Activated T-helper 1 cell treated with Interleukin-2 at 50 U/mL for 16 hours (primary cell): ENCODE data around the gene C20orf96.
A peak's percentile ranks its signal among the peaks of the same experiment; 100 is the strongest.
"Not testable (repeated sequence)": the region's sequence is repeated elsewhere in the genome, so short reads cannot be mapped to it uniquely, and the experiment has no call there.

Source experiments
- DNase-seq: peaks from one replicate; pipeline ENCODE4 v3.0.0-alpha.2; 2020; ENCODE audit warnings: low read depth

The C20orf96 gene, protein sequence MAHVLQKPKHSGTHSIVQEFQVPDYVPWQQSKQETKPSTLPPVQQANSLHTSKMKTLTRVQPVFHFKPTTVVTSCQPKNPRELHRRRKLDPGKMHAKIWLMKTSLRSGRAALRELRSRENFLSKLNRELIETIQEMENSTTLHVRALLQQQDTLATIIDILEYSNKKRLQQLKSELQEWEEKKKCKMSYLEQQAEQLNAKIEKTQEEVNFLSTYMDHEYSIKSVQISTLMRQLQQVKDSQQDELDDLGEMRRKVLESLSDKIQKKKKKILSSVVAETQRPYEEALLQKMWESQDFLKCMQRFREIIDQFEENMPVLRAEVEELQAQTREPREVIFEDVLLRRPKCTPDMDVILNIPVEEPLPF

DNA sequence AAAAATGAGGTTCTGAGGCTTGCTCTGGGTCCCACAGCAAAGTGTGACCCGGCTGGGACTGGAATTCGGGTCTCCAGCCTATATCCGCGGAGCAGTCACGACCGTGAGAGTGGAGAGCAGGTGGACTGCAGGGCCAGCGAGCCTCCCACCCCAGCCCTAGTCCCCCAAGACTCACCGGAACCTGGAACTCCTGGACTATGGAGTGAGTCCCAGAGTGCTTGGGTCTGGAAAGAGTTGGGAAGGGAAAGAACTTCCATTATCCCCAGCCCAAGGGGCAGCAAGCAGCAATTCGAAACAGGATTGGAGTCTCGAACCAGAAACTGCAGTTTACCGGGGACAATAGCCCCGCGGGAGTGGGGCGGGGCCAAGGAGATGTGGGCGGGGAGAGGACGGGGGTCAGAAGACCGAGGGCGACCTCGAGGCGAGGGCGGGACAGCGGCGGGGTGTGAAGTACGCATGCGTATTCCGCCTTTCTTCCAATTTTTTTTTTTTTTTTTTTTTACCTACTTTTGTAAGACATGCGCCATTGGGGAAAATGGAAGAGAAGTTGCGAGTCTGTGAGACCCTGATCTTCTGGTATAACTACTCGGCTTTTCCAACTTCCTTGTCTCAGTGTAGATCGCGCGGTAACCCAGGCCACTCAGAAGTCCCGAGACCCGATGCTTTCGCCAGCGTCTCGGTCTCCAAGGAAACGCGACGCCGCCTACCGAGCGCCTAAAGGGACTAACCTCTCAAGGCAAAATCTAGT, at the start of gene C20orf96:
TSS of gene C20orf96 (minus strand) at position 667 of the 748 bp plus-strand sequence. CDS start at position 527, 140 bp downstream.
- DNase-seq = peak; percentile 74

DNA sequence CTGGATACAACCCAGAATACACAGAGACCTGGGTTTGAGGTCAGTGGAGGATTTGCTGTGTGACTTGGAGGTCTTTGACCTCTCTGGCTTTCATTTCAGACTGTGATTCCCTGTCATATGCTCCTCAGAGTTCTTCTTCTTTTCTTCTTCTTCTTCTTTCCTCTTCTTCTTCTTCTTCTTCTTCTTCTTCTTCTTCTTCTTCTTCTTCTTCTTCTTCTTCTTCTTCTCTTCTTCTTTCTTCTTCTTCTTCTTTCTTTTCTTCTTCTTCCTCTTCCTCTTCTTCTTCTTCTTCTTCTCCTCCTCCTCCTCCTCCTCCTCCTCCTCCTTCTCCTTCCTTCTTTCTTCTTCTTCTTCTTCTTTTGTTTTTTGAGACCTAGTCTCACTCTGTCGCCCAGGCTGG, 45.5 kb upstream of the C20orf96 start:
- not testable (repeated sequence) for DNase-seq

DNA sequence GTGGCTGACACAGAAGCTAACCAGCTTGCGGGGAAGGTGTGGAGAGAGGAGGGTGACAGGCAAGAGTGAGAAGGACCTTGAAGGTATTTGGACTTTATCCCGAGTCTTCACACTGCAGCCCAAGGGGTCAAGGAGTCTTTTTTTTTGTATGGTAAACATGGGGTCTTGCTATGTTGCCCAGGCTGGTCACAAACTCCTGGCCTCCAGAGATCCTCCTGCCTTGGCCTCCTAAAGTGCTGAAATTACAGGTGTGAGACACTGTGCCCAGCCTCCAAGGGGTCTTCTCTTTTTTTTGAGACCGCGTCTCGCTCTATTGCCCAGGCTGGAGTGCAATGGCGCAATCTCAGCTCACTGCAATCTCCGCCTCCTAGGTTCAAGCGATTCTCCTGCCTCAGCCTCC, 44.0 kb upstream of the C20orf96 start:
- no peak for DNase-seq

DNA sequence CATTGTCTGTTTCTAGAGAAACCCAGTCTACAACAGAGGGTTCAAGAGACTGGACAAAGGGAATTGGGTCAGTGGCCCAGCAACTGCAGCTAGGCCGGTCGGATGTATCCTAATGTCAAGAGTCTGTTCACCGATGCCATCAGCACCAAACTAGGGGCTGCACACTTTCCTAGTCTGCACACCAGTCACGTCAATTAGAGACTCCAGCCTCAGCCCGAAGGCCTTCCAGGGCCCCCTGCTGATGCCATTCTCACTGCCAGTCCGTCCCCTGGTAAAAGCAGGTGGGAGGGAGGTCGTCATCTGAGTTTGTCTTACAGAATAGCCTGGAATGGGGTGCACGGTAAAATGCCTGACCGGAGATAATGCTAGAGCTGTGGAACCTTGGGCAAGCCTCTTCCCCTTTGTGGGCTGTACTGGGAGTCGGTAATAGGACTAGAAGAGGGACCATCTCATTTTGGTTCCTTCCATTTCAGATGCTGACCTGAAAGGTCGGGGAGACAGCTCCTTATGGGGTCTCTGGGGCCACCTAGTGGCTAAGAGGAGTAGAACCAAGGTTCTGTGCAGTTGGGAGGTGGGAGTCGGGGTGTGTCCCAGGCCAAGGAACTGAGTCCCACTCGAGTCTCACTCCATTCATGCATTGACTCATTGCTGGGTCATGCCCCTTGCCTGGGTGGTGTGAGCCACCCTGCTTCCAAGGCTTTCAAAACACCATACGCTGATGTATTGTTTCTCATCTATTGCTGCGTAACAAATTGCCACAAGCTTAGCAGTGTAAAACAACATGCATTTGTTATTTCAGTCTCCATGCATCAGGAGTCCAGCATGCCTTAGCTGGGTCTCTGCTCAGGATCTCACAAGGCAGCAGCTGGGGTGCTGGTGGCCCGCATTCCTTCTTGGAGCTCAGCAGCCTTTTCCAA, 39.9 kb upstream of the C20orf96 start:
- DNase-seq = peak; percentile 25

DNA sequence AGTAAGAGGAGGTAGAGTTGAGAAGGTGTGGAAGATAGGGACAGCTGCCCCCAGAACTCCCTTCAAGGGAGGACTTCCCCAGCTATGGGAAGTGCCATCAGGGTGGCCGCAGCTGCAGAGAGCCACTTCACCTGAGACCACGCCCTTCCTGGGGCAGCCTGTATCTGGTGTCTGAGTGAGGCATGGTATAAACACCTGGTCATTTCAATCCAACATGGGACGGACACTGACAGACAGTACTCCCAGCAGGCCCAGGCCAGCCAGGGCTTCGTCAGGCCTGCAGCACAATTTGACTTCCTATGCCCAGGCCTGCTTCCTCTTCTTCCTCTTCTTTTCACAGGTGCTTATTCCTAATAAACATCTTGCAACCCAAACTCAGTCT, 39.3 kb upstream of the C20orf96 start:
- no peak for DNase-seq

DNA sequence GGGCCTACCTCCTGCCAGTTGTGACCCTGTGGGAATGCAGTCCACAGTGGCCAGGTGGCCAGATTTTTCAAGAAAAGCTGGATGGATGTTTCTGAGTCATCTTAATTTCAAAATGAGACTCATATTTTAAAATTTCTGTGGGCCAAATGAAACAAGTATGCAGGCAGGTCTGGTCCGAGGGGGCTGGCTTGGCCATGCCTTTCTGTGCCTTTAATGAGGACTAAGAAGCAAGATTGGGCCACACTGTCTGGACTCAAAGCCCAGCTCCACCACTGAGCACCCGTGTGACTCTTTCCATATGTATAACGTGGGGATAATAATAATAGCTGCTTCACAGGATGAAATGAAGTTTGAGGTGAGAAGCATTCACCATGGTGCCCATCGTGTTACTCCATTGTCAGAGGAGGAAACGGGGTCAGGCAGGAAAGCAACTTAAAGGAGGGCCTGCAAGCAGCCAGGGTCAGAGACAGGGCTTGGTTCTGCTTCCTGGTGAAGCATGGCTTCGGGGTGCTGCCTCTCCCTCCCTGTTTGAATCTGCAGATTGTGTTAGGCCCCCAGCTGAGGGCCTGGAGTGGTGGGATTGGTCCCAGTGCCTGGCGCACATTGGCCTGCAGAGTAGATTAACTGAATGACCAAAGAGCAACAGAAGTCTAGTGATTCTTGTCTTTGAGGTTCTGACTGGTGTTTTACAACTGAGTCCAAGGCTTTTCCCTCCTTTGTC, 38.6 kb upstream of the C20orf96 start:
- no peak for DNase-seq

DNA sequence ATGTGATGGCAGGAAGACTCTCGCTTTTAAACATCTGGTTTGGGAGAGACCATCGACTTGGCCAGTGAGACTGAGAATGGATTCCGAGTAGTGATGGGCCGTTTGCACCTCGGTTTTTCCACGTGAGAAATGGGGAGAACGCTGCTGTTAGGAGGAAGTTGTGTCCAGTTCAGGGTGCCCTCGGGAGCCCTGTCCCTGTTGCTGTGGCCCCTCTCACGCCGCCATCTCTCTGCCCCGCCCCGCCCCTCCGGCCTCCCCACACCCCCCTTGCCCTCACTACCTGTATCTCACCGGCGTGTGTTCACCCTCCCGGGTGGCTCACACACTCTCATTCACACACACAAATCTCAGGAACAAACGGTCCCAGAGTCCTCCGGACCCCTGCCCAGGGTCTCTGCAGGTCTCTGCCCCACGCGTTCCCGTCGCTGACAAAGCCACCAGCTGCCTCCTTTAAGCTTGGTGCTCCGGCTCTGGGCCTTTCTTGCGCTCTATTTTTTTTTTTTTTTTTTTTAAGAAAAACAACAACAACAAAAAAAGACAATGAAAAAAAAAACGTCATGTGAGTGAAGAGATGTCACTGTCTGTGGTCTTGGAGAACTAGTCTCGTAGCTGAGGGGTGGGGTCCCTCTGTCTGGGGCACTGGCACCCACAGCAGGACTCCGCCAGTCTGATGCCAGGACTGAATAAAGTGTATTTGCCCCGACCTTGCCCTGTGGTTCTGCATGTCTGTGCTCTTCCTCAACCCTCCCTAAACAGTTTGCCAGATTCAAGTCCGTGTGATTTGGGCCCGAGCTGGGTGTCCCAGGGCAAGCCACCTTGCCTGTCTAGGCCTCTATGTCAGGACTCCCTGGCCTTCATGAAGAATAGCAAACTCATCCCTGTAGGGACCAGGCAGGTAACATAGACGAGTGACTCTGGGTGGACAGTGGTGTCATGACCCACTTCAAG, 37.8 kb upstream of the C20orf96 start:
- DNase-seq = no peak

DNA sequence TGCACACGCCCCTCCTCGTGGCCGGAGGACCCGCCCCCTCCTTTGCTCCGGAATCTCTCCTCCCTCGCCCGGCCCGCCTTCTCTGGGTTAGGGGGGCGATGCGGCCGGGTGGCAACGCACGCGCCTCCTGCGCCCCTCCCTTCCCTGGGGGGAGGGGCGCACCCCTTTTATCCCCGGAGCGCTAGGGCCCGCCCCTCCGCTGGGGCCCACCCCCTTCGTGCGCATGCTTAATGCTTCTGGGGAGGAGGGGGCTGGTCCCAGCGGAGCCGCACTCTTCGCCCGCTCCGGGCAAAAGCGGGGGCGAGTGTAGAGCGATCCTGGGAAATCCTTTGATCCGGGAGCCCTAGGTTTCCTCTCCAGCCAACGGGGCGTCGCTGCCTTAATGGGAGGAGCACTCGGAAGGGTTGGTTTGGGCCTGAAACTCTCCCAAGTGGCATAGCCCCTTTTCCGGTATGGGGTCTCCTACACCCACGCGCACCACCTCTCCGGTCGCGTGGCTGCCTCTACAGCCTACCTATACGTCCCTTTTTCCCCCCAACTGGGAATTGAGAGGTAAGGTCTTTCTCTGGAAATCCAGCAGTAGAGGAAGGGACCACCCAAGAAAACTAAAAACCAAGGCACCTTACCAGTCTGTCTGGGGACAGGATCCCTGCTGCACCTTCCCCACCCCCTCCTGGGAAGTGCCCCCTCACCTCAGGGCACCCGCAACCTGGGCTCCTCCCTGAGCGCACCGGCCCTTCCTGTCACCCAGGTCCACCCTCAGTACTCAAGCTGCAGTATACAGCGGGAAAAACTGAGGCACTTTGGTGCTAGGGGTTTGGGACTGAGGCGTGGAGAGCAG, 36.9 kb upstream of the C20orf96 start:
- DNase-seq = peak; percentile 52

DNA sequence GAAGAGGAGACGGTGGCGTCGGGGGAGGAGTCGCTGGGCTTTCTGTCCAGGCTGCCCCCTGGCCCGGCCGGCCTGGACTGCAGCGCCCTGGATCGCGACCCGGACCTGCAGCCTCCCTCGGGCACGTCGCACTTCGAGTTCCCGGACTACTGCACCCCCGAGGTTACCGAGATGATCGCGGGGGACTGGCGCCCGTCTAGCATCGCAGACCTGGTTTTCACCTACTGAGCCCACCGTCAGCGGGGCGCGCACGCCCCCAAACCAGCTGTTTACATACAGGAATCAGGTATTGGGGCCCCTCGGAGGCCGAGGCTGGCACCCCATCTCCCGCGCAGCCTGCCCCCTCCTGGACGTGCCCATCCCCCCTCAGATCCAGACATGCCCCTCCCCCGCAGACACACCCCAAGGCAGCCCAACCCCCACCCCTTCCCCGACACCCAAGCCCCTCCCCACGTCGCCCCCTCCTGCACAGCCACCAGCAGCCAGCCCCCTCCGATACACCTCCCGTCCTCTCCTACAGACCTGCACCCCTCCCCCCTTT, 36.2 kb upstream of the C20orf96 start:
- DNase-seq = no peak

DNA sequence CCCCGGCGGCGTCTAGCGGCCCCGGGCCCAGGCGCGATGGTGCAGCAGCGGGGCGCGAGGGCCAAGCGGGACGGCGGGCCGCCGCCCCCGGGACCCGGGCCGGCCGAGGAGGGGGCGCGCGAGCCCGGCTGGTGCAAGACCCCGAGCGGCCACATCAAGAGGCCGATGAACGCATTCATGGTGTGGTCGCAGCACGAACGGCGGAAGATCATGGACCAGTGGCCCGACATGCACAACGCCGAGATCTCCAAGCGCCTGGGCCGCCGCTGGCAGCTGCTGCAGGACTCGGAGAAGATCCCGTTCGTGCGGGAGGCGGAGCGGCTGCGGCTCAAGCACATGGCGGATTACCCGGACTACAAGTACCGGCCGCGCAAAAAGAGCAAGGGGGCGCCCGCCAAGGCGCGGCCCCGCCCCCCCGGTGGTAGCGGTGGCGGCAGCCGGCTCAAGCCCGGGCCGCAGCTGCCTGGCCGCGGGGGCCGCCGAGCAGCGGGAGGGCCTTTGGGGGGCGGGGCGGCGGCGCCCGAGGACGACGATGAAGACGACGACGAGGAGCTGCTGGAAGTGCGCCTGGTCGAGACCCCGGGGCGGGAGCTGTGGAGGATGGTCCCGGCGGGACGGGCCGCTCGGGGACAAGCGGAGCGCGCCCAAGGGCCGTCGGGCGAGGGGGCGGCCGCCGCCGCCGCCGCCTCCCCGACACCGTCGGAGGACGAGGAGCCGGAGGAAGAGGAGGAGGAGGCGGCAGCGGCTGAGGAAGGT, 35.5 kb upstream of the C20orf96 start:
- DNase-seq = peak; percentile 15

DNA sequence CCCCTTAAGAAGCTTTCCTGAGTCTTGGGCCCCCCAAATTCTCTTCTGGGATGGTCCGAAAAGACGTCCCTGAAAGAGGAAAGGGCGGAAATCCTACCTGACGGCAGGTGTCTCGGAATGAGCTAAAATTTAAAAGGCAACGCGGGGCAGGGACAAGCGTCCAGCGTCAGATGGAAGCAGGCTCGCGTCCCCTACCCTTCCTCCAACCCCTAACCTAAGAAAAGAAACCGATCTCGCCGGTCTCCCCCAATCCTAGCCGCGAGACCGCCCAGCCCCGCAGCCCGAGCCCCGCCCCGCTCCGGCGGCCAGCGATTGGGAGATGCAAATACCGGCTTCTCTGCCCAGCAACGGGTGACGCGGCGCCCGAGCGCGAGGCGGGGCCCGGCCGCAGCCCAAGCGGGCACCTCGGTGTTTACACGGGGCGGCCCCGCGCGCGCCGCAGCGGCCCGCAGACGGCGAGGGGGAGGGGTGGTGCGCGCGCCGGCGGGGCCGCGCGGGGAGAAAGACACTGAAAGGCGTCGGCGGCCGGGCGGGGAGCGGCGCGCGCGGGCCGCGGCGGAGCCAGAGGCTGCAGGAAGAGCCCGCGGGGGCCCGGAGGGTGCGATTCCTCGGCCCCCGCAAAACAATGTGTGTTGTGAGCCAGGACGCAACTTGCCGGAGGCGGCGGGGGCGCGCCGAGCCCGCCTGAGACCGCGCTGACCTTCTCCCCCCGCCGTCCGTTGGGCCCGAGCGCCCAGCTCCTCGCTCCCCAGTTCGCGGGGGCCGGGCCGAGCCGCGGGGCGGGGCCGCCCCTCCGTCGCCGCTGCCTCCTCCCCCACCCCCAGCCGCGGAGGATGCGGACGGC, 34.7 kb upstream of the C20orf96 start, which contains the start of gene SOX12:
TSS of gene SOX12 (plus strand) at position 508 of the 844 bp plus-strand sequence. CDS start 373 bp downstream, outside the sequence.
- DNase-seq = peak; percentile 93

DNA sequence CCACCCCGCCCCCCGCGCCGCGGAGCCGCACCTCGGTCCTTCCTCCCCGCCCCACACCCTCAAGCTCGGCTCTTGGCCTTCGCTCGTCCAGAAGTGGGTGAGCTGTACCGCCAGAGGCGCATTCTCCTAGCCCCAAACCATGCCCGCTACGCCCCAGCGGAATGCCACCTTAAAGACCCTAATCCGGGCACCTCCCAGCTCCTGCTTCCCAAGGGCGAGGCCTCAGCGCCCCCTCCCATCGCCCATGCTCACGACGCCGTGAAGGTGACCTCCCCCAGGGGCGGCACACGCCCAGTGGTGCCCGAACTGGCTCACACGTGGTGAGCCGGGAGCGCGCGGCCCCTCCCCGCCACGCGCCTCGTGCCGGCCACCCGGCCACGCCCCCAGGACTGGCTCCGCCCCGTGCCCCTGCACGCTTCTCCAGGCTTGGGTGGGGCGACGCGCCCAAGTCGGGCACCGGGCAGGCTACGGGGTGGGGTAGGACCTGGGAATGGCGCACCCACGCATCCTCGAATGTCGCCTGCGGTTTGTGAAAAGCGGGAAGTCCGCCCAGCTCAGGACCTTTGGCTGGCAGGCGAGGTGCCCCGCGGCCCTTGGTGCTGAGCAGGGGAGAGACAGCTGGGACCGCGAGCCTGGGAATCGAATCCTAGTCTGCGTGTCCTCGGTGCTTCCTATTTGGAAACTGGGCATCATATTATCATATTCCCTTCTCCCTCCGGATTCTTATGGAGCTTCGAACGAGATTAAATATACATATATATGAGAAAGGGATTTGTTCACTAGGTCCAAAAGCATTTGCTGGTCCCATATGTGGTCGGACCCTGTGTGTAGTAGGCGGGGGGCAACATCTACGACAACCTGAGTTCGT, 33.9 kb upstream of the C20orf96 start:
- peak; percentile 80 for DNase-seq

DNA sequence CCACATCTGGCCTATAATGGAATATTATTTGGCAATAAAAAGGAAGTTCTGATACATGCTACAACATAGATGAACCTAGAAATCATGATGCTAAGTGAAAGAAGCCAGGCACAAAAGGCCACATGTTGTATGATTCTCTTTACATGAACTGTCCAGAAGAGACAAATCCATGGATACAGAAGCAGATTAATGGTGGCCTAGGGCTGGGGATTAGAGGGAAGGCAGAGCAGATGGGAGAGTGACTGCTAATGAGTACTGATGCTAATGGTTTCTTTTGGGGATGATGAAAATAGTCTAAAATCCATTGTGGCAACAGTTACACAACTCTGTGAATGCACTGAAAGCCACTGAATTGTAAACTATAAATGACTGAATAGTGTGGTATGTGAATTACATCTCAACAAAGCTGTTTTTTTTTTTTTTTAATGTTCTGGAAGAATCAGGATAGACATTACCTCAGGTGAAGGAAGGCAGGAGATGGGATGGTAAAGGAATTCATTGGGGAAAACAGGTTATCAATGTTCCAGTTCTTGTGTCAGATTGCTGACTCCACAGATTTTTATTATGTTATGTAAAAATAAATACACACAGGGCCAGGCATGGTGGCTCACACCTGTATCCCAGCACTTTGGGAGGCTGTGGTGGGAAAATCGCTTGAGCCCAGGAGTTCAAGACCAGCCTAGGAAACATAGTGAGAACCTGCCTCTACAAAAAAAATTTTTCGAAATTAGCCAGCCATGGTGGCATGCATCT, 25.9 kb upstream of the C20orf96 start:
- no peak for DNase-seq

DNA sequence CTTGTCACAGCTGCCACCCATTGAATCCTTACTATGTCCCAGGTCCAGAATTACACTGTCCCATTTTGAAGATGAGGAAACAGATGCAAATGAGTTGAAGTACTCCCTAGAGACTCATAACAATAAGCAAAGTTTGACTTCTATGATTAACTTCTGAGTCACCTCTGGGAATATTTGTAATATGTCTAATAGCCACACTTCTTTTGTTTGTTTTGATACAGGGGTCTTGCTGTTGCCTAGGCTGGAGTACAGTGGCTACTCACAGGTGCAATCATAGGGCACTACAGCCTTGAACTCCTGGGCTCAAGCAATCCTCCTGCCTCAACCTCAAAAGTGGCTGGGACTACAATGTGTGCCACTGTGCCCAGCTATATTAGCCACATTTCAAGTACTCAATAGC, 23.4 kb upstream of the C20orf96 start:
- no peak for DNase-seq

DNA sequence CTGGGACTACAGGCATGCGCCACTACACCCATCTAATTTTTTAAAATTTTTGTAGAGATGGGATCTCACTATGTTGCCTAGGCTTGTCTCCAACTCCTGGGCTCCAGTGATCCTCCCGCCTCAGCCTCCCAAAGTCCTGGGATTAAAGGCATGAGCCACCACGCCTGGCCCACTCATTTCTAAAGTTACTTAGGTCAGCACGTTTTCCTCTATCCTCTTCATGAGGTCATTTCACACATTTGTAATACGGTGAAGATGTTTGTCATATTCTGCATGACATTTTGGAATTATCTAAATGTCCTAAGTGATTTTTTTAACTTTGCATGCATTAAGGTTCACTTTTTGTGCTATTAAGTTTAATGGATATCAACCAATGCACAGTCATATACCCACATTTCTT, 22.9 kb upstream of the C20orf96 start:
- no peak for DNase-seq

DNA sequence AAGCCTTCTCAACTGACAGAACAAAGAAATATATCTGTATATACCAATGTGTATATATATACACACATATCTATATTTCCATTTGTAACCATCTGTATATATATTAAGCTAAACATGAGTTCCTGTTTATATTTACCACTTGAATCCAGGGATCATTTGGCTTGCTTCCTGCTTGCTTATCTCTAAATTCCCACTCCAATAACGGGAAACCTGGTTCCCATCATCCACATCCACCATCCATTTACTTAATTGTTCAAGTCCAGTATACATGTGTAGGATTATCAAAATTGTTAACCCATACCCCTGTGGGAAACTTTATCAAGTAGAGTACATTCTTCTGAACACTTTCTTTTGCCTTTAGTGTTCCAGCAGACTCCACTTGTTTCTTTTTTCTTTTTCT, 22.3 kb upstream of the C20orf96 start:
- DNase-seq = no peak
